ENCODE results near the gene AMN1.

The AMN1 gene

DNA sequence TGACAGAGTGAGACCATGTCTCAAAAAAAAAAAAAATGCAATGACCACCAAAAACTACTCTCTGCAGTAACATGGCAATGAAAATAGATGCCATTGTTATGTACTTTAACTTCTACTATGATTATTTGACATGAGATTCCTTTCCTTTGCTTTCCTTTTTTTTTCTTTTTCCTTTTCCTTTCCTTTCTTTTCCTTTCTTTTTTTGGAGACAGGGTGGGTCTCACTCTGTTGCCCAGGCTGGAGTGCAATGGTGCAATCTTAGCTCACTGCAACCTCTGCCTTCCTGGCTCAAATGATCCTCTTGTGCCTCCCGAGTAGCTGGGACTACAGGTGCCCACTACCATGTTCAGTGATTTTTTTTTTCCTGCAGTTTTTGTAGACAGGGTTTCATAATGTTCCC lies 94.2 kb downstream of the AMN1 start:
- H4K91ac ChIP-seq (ENCODE audit: low read length), result no peak overlapping the region
- no peak for DNase-seq
- H4K8ac ChIP-seq (ENCODE audit: low read length), result no peak overlapping the region
- no peak overlapping the region for H2BK120ac ChIP-seq (ENCODE audit: low read depth, low read length)
- H3K23ac ChIP-seq (ENCODE audit: low read length in 2 of 2), result no peak overlapping the region
- no peaks in the 10 kb centered on the region for H3K9me3 ChIP-seq (ENCODE audit: control insufficient read depth, low read length)
- H3K79me1 ChIP-seq (replicated peaks; ENCODE audit: low read length, poor library complexity, severe bottlenecking), result no peaks in the 10 kb centered on the region
- no peak overlapping the region for H3K14ac ChIP-seq (ENCODE audit: low read length in 2 of 2)
- H3K4ac ChIP-seq (ENCODE audit: low read depth in 1 of 2, low read length in 2 of 2), result no peak overlapping the region
- H2AK5ac ChIP-seq (ENCODE audit: low read length, severe bottlenecking), result no peak overlapping the region
- no peak overlapping the region for H3K4me3 ChIP-seq (ENCODE audit: insufficient read depth in 1 of 2, low read depth in 1 of 2, low read length in 2 of 2)
- H3K4me1 ChIP-seq (ENCODE audit: control insufficient read depth, insufficient read depth, low read depth, low read length), result peaks cover 2% of the 10 kb centered on the region
- H2BK5ac ChIP-seq (ENCODE audit: low read depth, low read length, poor library complexity, severe bottlenecking), result no peak overlapping the region
- H3K4me2 ChIP-seq (ENCODE audit: low read length, poor library complexity, severe bottlenecking), result no peak overlapping the region
- H3K27ac ChIP-seq (ENCODE audit: low read length, poor library complexity, severe bottlenecking), result no peak overlapping the region
- no peak overlapping the region for H3K9ac ChIP-seq (ENCODE audit: low read length)
- H3K36me3 ChIP-seq (ENCODE audit: control insufficient read depth in 1 of 2, insufficient read depth in 2 of 2, low read depth in 1 of 2, low read length in 2 of 2), result no peaks in the 10 kb centered on the region
- H2AFZ ChIP-seq (ENCODE audit: low read depth, low read length), result no peak overlapping the region
- H3K18ac ChIP-seq (ENCODE audit: low read depth in 1 of 2, low read length in 2 of 2), result no peak overlapping the region
- no peak overlapping the region for H2BK12ac ChIP-seq (ENCODE audit: low read length in 2 of 2)
- 100% methylated on average over 1 of the region's 1 CpG for WGBS
- H2BK15ac ChIP-seq (ENCODE audit: low read depth, poor library complexity, severe bottlenecking), result no peak overlapping the region
- no peaks in the 10 kb centered on the region for H3K27me3 ChIP-seq (ENCODE audit: control insufficient read depth in 1 of 2, insufficient read depth in 1 of 2, low read length in 2 of 2)

DNA sequence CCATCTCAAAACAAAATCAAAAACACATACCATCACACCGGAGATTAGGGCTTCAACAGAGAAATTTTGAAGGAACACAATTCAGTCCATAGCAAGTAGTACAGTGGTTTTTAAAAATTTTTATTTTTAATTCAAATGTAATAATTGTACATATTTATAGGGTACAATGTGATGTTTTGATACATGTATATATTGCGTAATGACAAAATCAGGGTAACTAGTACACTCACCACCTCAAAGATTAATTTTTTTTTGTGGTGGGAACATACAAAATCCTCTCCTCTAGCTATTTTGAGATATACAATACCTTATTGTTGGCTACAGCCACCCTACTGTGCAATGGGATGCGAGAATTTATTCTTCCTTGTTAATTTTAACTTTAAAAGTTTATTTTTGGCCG lies 95.4 kb downstream of the AMN1 start:
- H3K9ac ChIP-seq (ENCODE audit: low read length), result no peak overlapping the region
- no peak overlapping the region for H2AFZ ChIP-seq (ENCODE audit: low read depth, low read length)
- H2BK5ac ChIP-seq (ENCODE audit: low read depth, low read length, poor library complexity, severe bottlenecking), result no peak overlapping the region
- no peak overlapping the region for H4K8ac ChIP-seq (ENCODE audit: low read length)
- no peak overlapping the region for H3K4ac ChIP-seq (ENCODE audit: low read depth in 1 of 2, low read length in 2 of 2)
- H3K18ac ChIP-seq (ENCODE audit: low read depth in 1 of 2, low read length in 2 of 2), result no peak overlapping the region
- H4K91ac ChIP-seq (ENCODE audit: low read length), result no peak overlapping the region
- H3K27me3 ChIP-seq (ENCODE audit: control insufficient read depth in 1 of 2, insufficient read depth in 1 of 2, low read length in 2 of 2), result no peaks in the 10 kb centered on the region
- no peaks in the 10 kb centered on the region for H3K79me1 ChIP-seq (replicated peaks; ENCODE audit: low read length, poor library complexity, severe bottlenecking)
- no peak overlapping the region for H2BK120ac ChIP-seq (ENCODE audit: low read depth, low read length)
- H2BK12ac ChIP-seq (ENCODE audit: low read length in 2 of 2), result no peak overlapping the region
- H3K4me2 ChIP-seq (ENCODE audit: low read length, poor library complexity, severe bottlenecking), result no peak overlapping the region
- no peak overlapping the region for H2AK5ac ChIP-seq (ENCODE audit: low read length, severe bottlenecking)
- H3K4me1 ChIP-seq (ENCODE audit: control insufficient read depth, insufficient read depth, low read depth, low read length), result peaks cover 2% of the 10 kb centered on the region
- H3K27ac ChIP-seq (ENCODE audit: low read length, poor library complexity, severe bottlenecking), result no peak overlapping the region
- no peak overlapping the region for H3K23ac ChIP-seq (ENCODE audit: low read length in 2 of 2)
- no peak for DNase-seq
- H3K14ac ChIP-seq (ENCODE audit: low read length in 2 of 2), result no peak overlapping the region
- WGBS, result 78% methylated on average over 1 of the region's 4 CpGs
- no peaks in the 10 kb centered on the region for H3K36me3 ChIP-seq (ENCODE audit: control insufficient read depth in 1 of 2, insufficient read depth in 2 of 2, low read depth in 1 of 2, low read length in 2 of 2)
- H3K9me3 ChIP-seq (ENCODE audit: control insufficient read depth, low read length), result no peaks in the 10 kb centered on the region
- no peak overlapping the region for H3K4me3 ChIP-seq (ENCODE audit: insufficient read depth in 1 of 2, low read depth in 1 of 2, low read length in 2 of 2)
- H2BK15ac ChIP-seq (ENCODE audit: low read depth, poor library complexity, severe bottlenecking), result no peak overlapping the region

DNA sequence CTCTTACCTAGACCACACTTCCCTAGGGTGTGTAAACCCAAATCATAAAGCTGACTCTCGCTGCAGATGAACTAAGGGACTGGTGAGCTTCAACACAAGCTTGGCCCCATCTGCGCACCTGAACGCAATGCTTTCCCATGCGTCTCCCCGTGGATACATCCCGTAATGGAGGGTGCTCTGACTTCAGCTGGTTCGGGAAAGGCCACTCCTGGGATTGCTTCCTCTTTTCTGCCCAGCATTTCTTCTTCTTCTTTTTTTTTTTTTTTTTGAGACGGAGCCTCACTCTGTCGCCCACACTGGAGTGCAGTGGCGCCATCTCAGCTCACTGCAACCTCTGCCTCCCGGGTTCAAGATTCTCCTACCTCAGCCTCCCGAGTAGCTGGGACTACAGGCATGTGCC lies 97.0 kb downstream of the AMN1 start:
- Histone ChIP-seq H2BK12ac (ENCODE audit: low read length in 2 of 2) (no peak overlapping the region), H3K23ac (ENCODE audit: low read length in 2 of 2) (no peak overlapping the region), H3K79me1 (replicated peaks; ENCODE audit: low read length, poor library complexity, severe bottlenecking) (no peaks in the 10 kb centered on the region), H3K18ac (ENCODE audit: low read depth in 1 of 2, low read length in 2 of 2) (no peak overlapping the region), H2BK15ac (ENCODE audit: low read depth, poor library complexity, severe bottlenecking) (no peak overlapping the region), H2BK120ac (ENCODE audit: low read depth, low read length) (no peak overlapping the region), H3K4ac (ENCODE audit: low read depth in 1 of 2, low read length in 2 of 2) (no peak overlapping the region), H4K8ac (ENCODE audit: low read length) (no peak overlapping the region), H3K4me3 (ENCODE audit: insufficient read depth in 1 of 2, low read depth in 1 of 2, low read length in 2 of 2) (no peak overlapping the region), H3K36me3 (ENCODE audit: control insufficient read depth in 1 of 2, insufficient read depth in 2 of 2, low read depth in 1 of 2, low read length in 2 of 2) (peaks cover 0 to 1% of the 10 kb centered on the region in 2 experiments), H2BK5ac (ENCODE audit: low read depth, low read length, poor library complexity, severe bottlenecking) (no peak overlapping the region), H3K9ac (ENCODE audit: low read length) (no peak overlapping the region), H3K4me2 (ENCODE audit: low read length, poor library complexity, severe bottlenecking) (no peak overlapping the region), H3K14ac (ENCODE audit: low read length in 2 of 2) (no peak overlapping the region), H2AFZ (ENCODE audit: low read depth, low read length) (no peak overlapping the region), H3K27ac (ENCODE audit: low read length, poor library complexity, severe bottlenecking) (no peak overlapping the region), H3K9me3 (ENCODE audit: control insufficient read depth, low read length) (no peaks in the 10 kb centered on the region), H3K27me3 (ENCODE audit: control insufficient read depth in 1 of 2, insufficient read depth in 1 of 2, low read length in 2 of 2) (no peaks in the 10 kb centered on the region), H2AK5ac (ENCODE audit: low read length, severe bottlenecking) (no peak overlapping the region), H3K4me1 (ENCODE audit: control insufficient read depth, insufficient read depth, low read depth, low read length) (peaks cover 2% of the 10 kb centered on the region), H4K91ac (ENCODE audit: low read length) (no peak overlapping the region)
- 99% methylated on average over 7 of the region's 12 CpGs for WGBS
- DNase-seq, result no peak

DNA sequence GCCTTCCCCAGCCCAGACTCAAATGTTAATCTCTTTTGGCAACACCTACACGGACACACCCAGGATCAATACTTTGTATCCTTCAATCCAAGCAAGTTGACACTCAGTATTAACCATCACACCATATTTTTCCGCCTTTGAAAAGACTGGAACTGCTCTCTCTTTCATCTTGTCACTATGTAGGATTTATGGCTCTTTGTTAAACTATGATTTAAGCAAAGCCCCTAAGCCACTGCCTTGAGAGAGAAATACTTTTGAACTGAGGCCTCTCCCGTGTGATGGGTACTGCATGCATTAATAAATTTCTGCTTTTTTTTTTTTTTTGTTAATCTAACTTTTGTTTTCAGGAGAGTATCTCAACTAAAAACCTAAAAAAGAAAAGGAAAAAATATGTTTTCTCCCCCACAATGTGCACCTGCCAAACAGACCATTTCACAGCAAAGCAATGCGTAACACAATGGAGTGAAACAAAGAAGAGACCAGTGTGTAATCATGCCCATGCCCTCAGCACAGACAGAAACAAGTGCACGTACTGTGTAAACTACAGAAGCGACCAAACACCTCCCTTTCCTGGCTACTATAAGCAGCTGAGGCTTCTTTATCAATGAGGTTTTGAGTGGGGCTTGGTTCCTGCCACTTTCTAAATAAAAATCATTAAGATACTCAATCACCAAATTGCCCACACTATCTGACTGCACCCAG lies 97.6 kb downstream of the AMN1 start:
- Histone ChIP-seq H2BK15ac (ENCODE audit: low read depth, poor library complexity, severe bottlenecking) (no peak overlapping the region), H3K27me3 (ENCODE audit: control insufficient read depth in 1 of 2, insufficient read depth in 1 of 2, low read length in 2 of 2) (no peaks in the 10 kb centered on the region), H3K36me3 (ENCODE audit: control insufficient read depth in 1 of 2, insufficient read depth in 2 of 2, low read depth in 1 of 2, low read length in 2 of 2) (peaks cover 0 to 7% of the 10 kb centered on the region in 2 experiments), H2BK5ac (ENCODE audit: low read depth, low read length, poor library complexity, severe bottlenecking) (no peak overlapping the region), H3K9ac (ENCODE audit: low read length) (no peak overlapping the region), H3K27ac (ENCODE audit: low read length, poor library complexity, severe bottlenecking) (no peak overlapping the region), H3K4me1 (ENCODE audit: control insufficient read depth, insufficient read depth, low read depth, low read length) (peaks cover 2% of the 10 kb centered on the region), H2BK120ac (ENCODE audit: low read depth, low read length) (no peak overlapping the region), H2AK5ac (ENCODE audit: low read length, severe bottlenecking) (no peak overlapping the region), H3K4me2 (ENCODE audit: low read length, poor library complexity, severe bottlenecking) (no peak overlapping the region), H3K4ac (ENCODE audit: low read depth in 1 of 2, low read length in 2 of 2) (no peak overlapping the region), H2BK12ac (ENCODE audit: low read length in 2 of 2) (no peak overlapping the region), H3K79me1 (replicated peaks; ENCODE audit: low read length, poor library complexity, severe bottlenecking) (no peaks in the 10 kb centered on the region), H3K18ac (ENCODE audit: low read depth in 1 of 2, low read length in 2 of 2) (no peak overlapping the region), H3K23ac (ENCODE audit: low read length in 2 of 2) (no peak overlapping the region), H3K9me3 (ENCODE audit: control insufficient read depth, low read length) (no peaks in the 10 kb centered on the region), H4K91ac (ENCODE audit: low read length) (no peak overlapping the region), H3K4me3 (ENCODE audit: insufficient read depth in 1 of 2, low read depth in 1 of 2, low read length in 2 of 2) (no peak overlapping the region), H3K14ac (ENCODE audit: low read length in 2 of 2) (no peak overlapping the region), H2AFZ (ENCODE audit: low read depth, low read length) (no peak overlapping the region), H4K8ac (ENCODE audit: low read length) (no peak overlapping the region)
- WGBS, result 100% methylated on average over 6 of the region's 6 CpGs
- DNase-seq, result no peak
